K562 (cell line): Measurements from ENCODE around the gene PHEX. TPM values are rescaled to one million over a fixed set of nuclear protein-coding genes. Genes with fewer than 3 reads are reported as not detected.

Experiments used
- ATAC-seq: fragments of 200-7000 bp; cut with Tn5 transposase; 3 replicates; pipeline ENCODE4 v1.9.1; 2020; ENCODE audit warnings: moderate library complexity
- BruUV-seq: library from RNA; stranded (reverse); fragments of 400-500 nt; replicated peaks from 2 replicates; lab custom pipeline; 2021; lab: Mats Ljungman, UMichigan
- CTCF ChIA-PET: fragments of 300-600 bp; formaldehyde crosslinking; extraction: SDS; loops from one replicate; lab custom pipeline; 2021; ENCODE audit warnings: low intra/inter-chr PET ratio; lab: Yijun Ruan, JAX
- POLR2A ChIA-PET: fragments of 300-600, 350-650 bp; sonication (Branson Sonifier 250); formaldehyde crosslinking; extraction: SDS; loops from one replicate; lab custom pipeline; 2021; ENCODE audit warnings: antibody characterized with exemption, inconsistent platforms; lab: Yijun Ruan, JAX
- DNase-seq, 4 experiments: peaks; one replicate each; pipeline versions ENCODE4 v3.0.0 to v3.0.0-alpha.2; 2011 to 2018; ENCODE audit warnings: low spot score in 3 of 4, mixed read lengths in 3 of 4; ENCODE audit errors: extremely low read depth in 1 of 4
- FAIRE-seq: peaks from 2 replicates; lab custom pipeline; 2011; peaks lifted over from hg19 to GRCh38; lab: Jason Lieb, UNC
- H2AFZ ChIP-seq: 2 replicates; pipeline ENCODE4 v1.6.0; 2011; ENCODE audit warnings: low read depth, low read length, control low read depth, inconsistent platforms
- H3K27ac ChIP-seq: fragments of 200-600 bp; 3 replicates; pipeline ENCODE4 v1.8.0; 2011; ENCODE audit warnings: low read depth, mild to moderate bottlenecking, control low read depth, inconsistent platforms, low read length, moderate library complexity, mixed read lengths; ENCODE audit errors: extremely low read depth
- H3K27me3 ChIP-seq, 2 experiments: fragments of 300-600 bp in 1 of 2; 2 replicates in 1 of 2; 3 replicates in 1 of 2; pipeline versions ENCODE4 v1.6.0 to v1.8.0; 2011; ENCODE audit warnings: inconsistent platforms in 2 of 2, low read length in 2 of 2, mild to moderate bottlenecking in 1 of 2, mixed read lengths in 1 of 2, moderate library complexity in 1 of 2; ENCODE audit not compliant: control insufficient read depth in 2 of 2, insufficient read depth in 2 of 2
- H3K36me3 ChIP-seq: fragments of 300-600 bp; 3 replicates; pipeline ENCODE4 v1.8.0; 2011; ENCODE audit warnings: mild to moderate bottlenecking, low read length, inconsistent platforms; ENCODE audit not compliant: control insufficient read depth, insufficient read depth
- H3K4me1 ChIP-seq, 2 experiments: fragments of 200-600 bp in 1 of 2; replicated peaks in 1 of 2; 2 replicates in 1 of 2; 3 replicates in 1 of 2; pipeline versions ENCODE4 v1.5.1 to v1.8.0; 2011; ENCODE audit warnings: inconsistent platforms in 2 of 2, low read length in 2 of 2, mild to moderate bottlenecking in 1 of 2, mixed read lengths in 1 of 2, moderate library complexity in 1 of 2; ENCODE audit not compliant: control insufficient read depth in 2 of 2, insufficient read depth in 2 of 2
- H3K4me2 ChIP-seq: 2 replicates; pipeline ENCODE4 v1.6.1; 2011; ENCODE audit warnings: low read length, control low read depth, inconsistent platforms, mixed read lengths; ENCODE audit not compliant: insufficient read depth
- H3K4me3 ChIP-seq: fragments of 200-600 bp; sonication (generic), shearing (Covaris generic); 2 replicates; pipeline ENCODE4 v1.5.1; 2016; ENCODE audit warnings: control low read depth, inconsistent platforms
- H3K79me2 ChIP-seq: fragments of 200-600 bp; 3 replicates; pipeline ENCODE4 v1.8.0; 2011; ENCODE audit warnings: low read length, inconsistent platforms; ENCODE audit not compliant: control insufficient read depth, insufficient read depth
- H3K9ac ChIP-seq, 2 experiments: 2 replicates each; pipeline versions ENCODE4 v1.6.0 to v1.6.1; 2011; ENCODE audit warnings: low read depth in 2 of 2, low read length in 2 of 2, control low read depth in 1 of 2, inconsistent platforms in 1 of 2, mild to moderate bottlenecking in 1 of 2, mixed read lengths in 1 of 2; ENCODE audit not compliant: insufficient read depth in 1 of 2
- H3K9me1 ChIP-seq: one replicate; pipeline ENCODE4 v1.6.0; 2011; ENCODE audit warnings: inconsistent platforms, mild to moderate bottlenecking, low read length, moderate library complexity; ENCODE audit not compliant: control insufficient read depth, insufficient read depth
- H3K9me3 ChIP-seq: replicated peaks from 2 replicates; pipeline ENCODE4 v1.5.1; 2011; ENCODE audit warnings: low read depth, low read length, inconsistent platforms; ENCODE audit not compliant: control insufficient read depth, insufficient read depth
- H4K20me1 ChIP-seq: replicated peaks from 2 replicates; pipeline ENCODE4 v1.6.1; 2011; ENCODE audit warnings: low read length, inconsistent platforms, mixed read lengths; ENCODE audit not compliant: control insufficient read depth, insufficient read depth
- ATF1 ChIP-seq, 2 experiments: fragments of 450-650 bp in 1 of 2; IDR thresholded peaks; 2 replicates each; pipeline ENCODE4 v1.6.1; 2016; ENCODE audit warnings: missing compliant biosample characterization in 1 of 2, missing genetic modification characterization in 1 of 2
- CCAR2 ChIP-seq: fragments of 200-400 bp; formaldehyde crosslinking; IDR thresholded peaks from 2 replicates; pipeline ENCODE4 v1.6.1; 2017; ENCODE audit warnings: mild to moderate bottlenecking, low read depth, low read length
- CHCHD3 ChIP-seq: fragments of 250-450 bp; sonication (Bioruptor Pico); IDR thresholded peaks from 2 replicates; pipeline ENCODE4 v2.1.2; 2022; ENCODE audit warnings: mild to moderate bottlenecking
- CREM ChIP-seq: IDR thresholded peaks from 2 replicates; pipeline ENCODE4 v1.6.1; 2014; ENCODE audit warnings: antibody characterized with exemption, low read depth
- DIDO1 ChIP-seq: fragments of 450-650 bp; IDR thresholded peaks from 2 replicates; pipeline ENCODE4 v1.6.1; 2016; ENCODE audit warnings: low read depth, missing biosample characterization, missing genetic modification characterization
- MCM2 ChIP-seq: fragments of 450-650 bp; IDR thresholded peaks from 2 replicates; pipeline ENCODE4 v1.6.1; 2017; ENCODE audit warnings: low read depth, mild to moderate bottlenecking
- MCM5 ChIP-seq: fragments of 450-650 bp; IDR thresholded peaks from 2 replicates; pipeline ENCODE4 v1.6.1; 2016; ENCODE audit warnings: low read depth
- MYNN ChIP-seq, 2 experiments: sonication (generic); formaldehyde crosslinking in 1 of 2; IDR thresholded peaks; 2 replicates each; pipeline versions ENCODE4 v1.5.0 to v1.6.1; 2016 to 2020; ENCODE audit warnings: antibody characterized with exemption in 1 of 2, missing genetic modification reagents in 1 of 2
- NFE2L1 ChIP-seq: fragments of 450-650 bp; IDR thresholded peaks from 2 replicates; pipeline ENCODE4 v1.6.1; 2016; ENCODE audit warnings: missing genetic modification characterization, low read depth, mild to moderate bottlenecking, missing compliant biosample characterization, moderate library complexity, borderline replicate concordance
- RBFOX2 ChIP-seq: fragments of 200-400 bp; formaldehyde crosslinking; IDR thresholded peaks from 2 replicates; pipeline ENCODE4 v1.6.1; 2017; ENCODE audit warnings: low read depth, mild to moderate bottlenecking, low read length, moderate library complexity
- SUPT5H ChIP-seq: fragments of 450-650 bp; IDR thresholded peaks from 2 replicates; pipeline ENCODE4 v1.6.1; 2016
- TFE3 ChIP-seq: fragments of 450-650 bp; formaldehyde crosslinking; IDR thresholded peaks from 2 replicates; pipeline ENCODE4 v1.4.0; 2020; ENCODE audit warnings: mild to moderate bottlenecking, mixed read lengths
- ZBTB8A ChIP-seq: fragments of 450-650 bp; IDR thresholded peaks from 2 replicates; pipeline ENCODE4 v1.6.1; 2018; ENCODE audit warnings: mild to moderate bottlenecking, moderate library complexity; ENCODE audit not compliant: partially characterized antibody
- ZNF134 ChIP-seq: fragments of 250-450 bp; sonication (Bioruptor Pico); conservative IDR thresholded peaks from 2 replicates; pipeline ENCODE4 v1.4.0; 2020
- ZNF184 ChIP-seq: sonication (generic); formaldehyde crosslinking; IDR thresholded peaks from 2 replicates; pipeline ENCODE4 v1.5.0; 2020; ENCODE audit warnings: missing genetic modification reagents
- WGBS: fragments of 100-300 bp; shearing (Covaris generic); methylation state at CpG from one replicate; pipeline ENCODE4 v1.1.6; 2016; ENCODE audit warnings: low coverage, mixed read lengths; ENCODE audit not compliant: insufficient coverage; ENCODE audit errors: missing lambda C conversion rate; 5-methylcytosine and 5-hydroxymethylcytosine counted together
- in situ Hi-C: fragments of 300-500 bp; cut with MboI; formaldehyde crosslinking; loops from 4 replicates; pipeline ENCODE4 v1.15.0; 2018; ENCODE audit warnings: inconsistent platforms, mixed read lengths
- intact Hi-C: fragments of 100-400 bp; cut with micrococcal nuclease; formaldehyde crosslinking; loops from 2 replicates; pipeline ENCODE4 v1.14.2; 2022
- polyA plus RNA-seq, 8 experiments: library from polyadenylated mRNA; depleted of rRNA in 4 of 8; stranded (reverse) in 5 of 8; unstranded in 3 of 8; fragments of >200 nt; fragmentation: Nextera tagmentation in 2 of 8; fragmentation: Illumina TruSeq in 1 of 8; extraction: Ambion mirVana in 2 of 8; extraction: Trizol in 1 of 8; gene quantifications; 2 replicates each; pipeline versions ENCODE4 v1.2.1 to v1.2.3, GENCODE V29; 2011 to 2014; ENCODE audit warnings: inconsistent platforms in 1 of 8, missing spikeins in 1 of 8
- total RNA-seq, 7 experiments: library from RNA; depleted of rRNA in 6 of 7; stranded (reverse); fragments of >200 nt in 6 of 7; fragmentation: Illumina TruSeq in 2 of 7; extraction: Trizol in 2 of 7; gene quantifications; 2 replicates each; pipeline versions ENCODE4 v1.2.1 to v1.2.3, GENCODE V29; 2011 to 2021; ENCODE audit warnings: low replicate concordance in 1 of 7
- TF ChIP-seq, protein P1 (sequence below): sonication (generic); formaldehyde crosslinking; IDR thresholded peaks from 2 replicates; pipeline ENCODE4 v1.8.1; 2023; ENCODE audit warnings: mild to moderate bottlenecking, missing genetic modification reagents

The PHEX gene
- total and polyA plus RNA-seq, 9 of the 15 experiments (the other 6 are each of a cell fraction or from before 2014, with no cell fraction given): 0.01 to 0.11 (median 0.04) TPM; not detected in 6

DNA sequence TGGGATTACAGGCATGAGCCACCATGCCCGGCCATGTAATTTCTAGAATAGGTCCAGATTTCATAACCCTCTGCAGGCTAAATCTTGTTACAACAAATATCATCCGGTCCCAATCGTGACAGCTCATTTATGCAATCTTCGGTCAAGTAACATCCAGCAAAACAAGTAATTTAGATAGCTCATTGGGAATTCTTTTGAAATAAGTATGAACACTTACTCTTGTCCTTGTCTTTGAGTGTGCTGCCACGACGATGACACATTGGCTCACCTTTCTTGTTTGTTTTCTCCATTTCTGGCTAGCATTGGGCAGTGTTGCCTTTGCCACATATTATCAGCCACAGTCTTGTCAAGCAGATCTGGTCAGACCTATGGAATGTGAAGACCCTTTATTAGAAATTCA is 92.0 kb downstream of the PHEX start:
- Histone ChIP-seq H4K20me1 (no peaks in the 10 kb centered on the region), H3K9me3 (no peaks in the 10 kb centered on the region), H3K36me3 (no peaks in the 10 kb centered on the region), H3K79me2 (no peaks in the 10 kb centered on the region), H3K4me3 (no peak overlapping the region), H3K9ac (no peak overlapping the region), H2AFZ (no peak overlapping the region), H3K4me2 (no peak overlapping the region), H3K27ac (no peak overlapping the region), H3K9me1 (no peaks in the 10 kb centered on the region), H3K4me1 (no peaks in the 10 kb centered on the region), H3K27me3 (no peaks in the 10 kb centered on the region)
- no TSS peak for BruUV-seq
- WGBS: 0% methylated on average over 6 of the region's 6 CpGs
- in situ Hi-C loops (no loop called here), intact Hi-C loops (no loop called here)
- ChIA-PET CTCF (no interaction called here), POLR2A (no interaction called here)
- FAIRE-seq (no peak), DNase-seq (no peak), ATAC-seq (no peak)
- TF ChIP-seq MCM2 (no peak), ATF1 (CRISPR knock-in tag; IDR thresholded peaks at IDR 0.05) (no peak), ATF1 (tag; IDR thresholded peaks at IDR 0.05) (no peak), NFE2L1 (tag) (no peak), MYNN (IDR thresholded peaks at IDR 0.05) (no peak), MYNN (CRISPR knock-in tag; IDR thresholded peaks at IDR 0.05) (no peak)

DNA sequence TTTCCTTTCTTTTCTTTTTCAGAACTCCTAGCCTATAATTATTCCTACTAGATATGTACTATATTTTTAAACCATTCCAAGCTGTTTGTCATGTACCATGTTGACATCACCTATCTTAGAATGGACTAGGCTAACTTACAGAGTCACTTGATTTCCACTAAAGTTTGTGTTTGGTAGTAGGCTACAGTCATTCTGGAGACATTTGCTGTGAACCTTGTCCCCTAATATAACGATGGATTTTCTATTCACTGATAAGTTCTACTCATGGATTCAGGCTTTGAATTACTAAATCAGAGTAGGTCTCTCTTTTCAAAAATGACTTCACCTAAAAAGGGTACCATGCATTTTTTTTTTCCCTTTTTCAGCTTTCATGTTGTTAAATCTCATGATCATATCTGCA is 93.4 kb downstream of the PHEX start:
- ATAC-seq (no peak), DNase-seq (no peak), FAIRE-seq (no peak)
- BruUV-seq: no TSS peak
- Histone ChIP-seq H3K4me3 (no peak overlapping the region), H3K36me3 (no peaks in the 10 kb centered on the region), H2AFZ (no peak overlapping the region), H3K4me2 (no peak overlapping the region), H3K9me1 (no peaks in the 10 kb centered on the region), H3K27ac (no peak overlapping the region), H3K9me3 (no peaks in the 10 kb centered on the region), H4K20me1 (no peaks in the 10 kb centered on the region), H3K79me2 (no peaks in the 10 kb centered on the region), H3K27me3 (no peaks in the 10 kb centered on the region), H3K4me1 (no peaks in the 10 kb centered on the region), H3K9ac (no peak overlapping the region)
- in situ Hi-C loops: no loop called here
- ChIA-PET CTCF (no interaction called here), POLR2A (no interaction called here)
- 0% methylated on average over 1 of the region's 1 CpG for WGBS
- intact Hi-C loops: no loop called here
- TF ChIP-seq, protein P1, sequence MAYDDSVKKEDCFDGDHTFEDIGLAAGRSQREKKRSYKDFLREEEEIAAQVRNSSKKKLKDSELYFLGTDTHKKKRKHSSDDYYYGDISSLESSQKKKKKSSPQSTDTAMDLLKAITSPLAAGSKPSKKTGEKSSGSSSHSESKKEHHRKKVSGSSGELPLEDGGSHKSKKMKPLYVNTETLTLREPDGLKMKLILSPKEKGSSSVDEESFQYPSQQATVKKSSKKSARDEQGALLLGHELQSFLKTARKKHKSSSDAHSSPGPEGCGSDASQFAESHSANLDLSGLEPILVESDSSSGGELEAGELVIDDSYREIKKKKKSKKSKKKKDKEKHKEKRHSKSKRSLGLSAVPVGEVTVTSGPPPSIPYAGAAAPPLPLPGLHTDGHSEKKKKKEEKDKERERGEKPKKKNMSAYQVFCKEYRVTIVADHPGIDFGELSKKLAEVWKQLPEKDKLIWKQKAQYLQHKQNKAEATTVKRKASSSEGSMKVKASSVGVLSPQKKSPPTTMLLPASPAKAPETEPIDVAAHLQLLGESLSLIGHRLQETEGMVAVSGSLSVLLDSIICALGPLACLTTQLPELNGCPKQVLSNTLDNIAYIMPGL: no peak
- no peak for TF ChIP-seq TFE3 (CRISPR knock-in tag)
- no peak for TF ChIP-seq ZNF184 (CRISPR knock-in tag)
- TF ChIP-seq CCAR2: no peak
- TF ChIP-seq MCM5: no peak
- TF ChIP-seq RBFOX2: no peak
- TF ChIP-seq CHCHD3 (CRISPR knock-in tag): no peak
- no peak for TF ChIP-seq SUPT5H
- TF ChIP-seq ZBTB8A: no peak
- no peak for TF ChIP-seq DIDO1 (tag)
- TF ChIP-seq ZNF134: no peak
- TF ChIP-seq CREM: no peak
